ENCODE results near the gene ZNF792. TPM values are rescaled to one million over a fixed set of nuclear protein-coding genes. Genes with fewer than 3 reads are reported as not detected.

The ZNF792 gene
- polyA plus RNA-seq, 1 donor from 2014 or later, result 3.7 TPM

DNA sequence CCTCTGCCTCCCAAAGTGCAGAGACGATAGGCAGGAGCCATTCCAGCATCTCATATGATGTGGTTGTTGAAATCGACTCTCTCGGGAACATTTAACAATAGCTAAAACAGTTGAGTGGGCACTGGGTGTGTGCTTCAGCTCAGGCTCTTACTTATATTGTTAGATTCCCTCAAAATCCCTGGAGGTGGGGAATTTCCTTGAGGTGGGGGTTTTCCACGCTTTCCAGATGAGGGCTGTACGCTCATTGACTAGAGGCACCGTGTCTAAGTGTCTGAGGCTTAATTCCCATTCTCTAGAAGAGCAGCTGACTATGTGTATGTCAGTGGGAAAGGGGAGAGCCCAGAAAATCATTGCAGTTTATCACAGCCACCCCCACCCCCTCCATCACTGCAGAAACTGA lies 25.3 kb upstream of the ZNF792 start:
- Histone ChIP-seq H2AFZ (ENCODE audit: low read depth, low read length) (no peak overlapping the region), H3K9ac (ENCODE audit: low read length) (no peak overlapping the region)

GRCh38 chr19:34988119-34988518 lies 24.1 kb upstream of the ZNF792 start:
- Histone ChIP-seq H3K27ac (ENCODE audit: low read length) (no peak overlapping the region), H3K9me3 (ENCODE audit: low read length) (no peaks in the 10 kb centered on the region), H3K9ac (ENCODE audit: low read length) (no peak overlapping the region), H3K79me2 (replicated peaks; ENCODE audit: insufficient read depth, low read length) (no peaks in the 10 kb centered on the region), H4K20me1 (ENCODE audit: insufficient read depth) (no peaks in the 10 kb centered on the region), H3K4me2 (ENCODE audit: low read length) (no peak overlapping the region), H3F3A (ENCODE audit: insufficient read depth, low read length, poor library complexity, severe bottlenecking) (no peaks in the 10 kb centered on the region), H3K4me3 (ENCODE audit: low read length) (no peak overlapping the region), H3K36me3 (ENCODE audit: insufficient read depth, low read length) (no peaks in the 10 kb centered on the region), H2AFZ (ENCODE audit: low read depth, low read length) (no peak overlapping the region), H3K9me2 (ENCODE audit: insufficient read depth, low read length) (no peaks in the 10 kb centered on the region), H3K27me3 (ENCODE audit: insufficient read depth, low read depth, low read length) (no peaks in the 10 kb centered on the region)
- TF ChIP-seq, protein P1, sequence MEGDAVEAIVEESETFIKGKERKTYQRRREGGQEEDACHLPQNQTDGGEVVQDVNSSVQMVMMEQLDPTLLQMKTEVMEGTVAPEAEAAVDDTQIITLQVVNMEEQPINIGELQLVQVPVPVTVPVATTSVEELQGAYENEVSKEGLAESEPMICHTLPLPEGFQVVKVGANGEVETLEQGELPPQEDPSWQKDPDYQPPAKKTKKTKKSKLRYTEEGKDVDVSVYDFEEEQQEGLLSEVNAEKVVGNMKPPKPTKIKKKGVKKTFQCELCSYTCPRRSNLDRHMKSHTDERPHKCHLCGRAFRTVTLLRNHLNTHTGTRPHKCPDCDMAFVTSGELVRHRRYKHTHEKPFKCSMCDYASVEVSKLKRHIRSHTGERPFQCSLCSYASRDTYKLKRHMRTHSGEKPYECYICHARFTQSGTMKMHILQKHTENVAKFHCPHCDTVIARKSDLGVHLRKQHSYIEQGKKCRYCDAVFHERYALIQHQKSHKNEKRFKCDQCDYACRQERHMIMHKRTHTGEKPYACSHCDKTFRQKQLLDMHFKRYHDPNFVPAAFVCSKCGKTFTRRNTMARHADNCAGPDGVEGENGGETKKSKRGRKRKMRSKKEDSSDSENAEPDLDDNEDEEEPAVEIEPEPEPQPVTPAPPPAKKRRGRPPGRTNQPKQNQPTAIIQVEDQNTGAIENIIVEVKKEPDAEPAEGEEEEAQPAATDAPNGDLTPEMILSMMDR (IDR thresholded peaks at IDR 0.05; ENCODE audit: poor library complexity, severe bottlenecking), result no peak
- TF ChIP-seq POLR2AphosphoS5 (IDR thresholded peaks at IDR 0.05), result no peak
- TF ChIP-seq EZH2 (IDR thresholded peaks at IDR 0.05; ENCODE audit: borderline replicate concordance, insufficient read depth, low read length, poor library complexity, severe bottlenecking), result no peak
- TF ChIP-seq, protein P2, sequence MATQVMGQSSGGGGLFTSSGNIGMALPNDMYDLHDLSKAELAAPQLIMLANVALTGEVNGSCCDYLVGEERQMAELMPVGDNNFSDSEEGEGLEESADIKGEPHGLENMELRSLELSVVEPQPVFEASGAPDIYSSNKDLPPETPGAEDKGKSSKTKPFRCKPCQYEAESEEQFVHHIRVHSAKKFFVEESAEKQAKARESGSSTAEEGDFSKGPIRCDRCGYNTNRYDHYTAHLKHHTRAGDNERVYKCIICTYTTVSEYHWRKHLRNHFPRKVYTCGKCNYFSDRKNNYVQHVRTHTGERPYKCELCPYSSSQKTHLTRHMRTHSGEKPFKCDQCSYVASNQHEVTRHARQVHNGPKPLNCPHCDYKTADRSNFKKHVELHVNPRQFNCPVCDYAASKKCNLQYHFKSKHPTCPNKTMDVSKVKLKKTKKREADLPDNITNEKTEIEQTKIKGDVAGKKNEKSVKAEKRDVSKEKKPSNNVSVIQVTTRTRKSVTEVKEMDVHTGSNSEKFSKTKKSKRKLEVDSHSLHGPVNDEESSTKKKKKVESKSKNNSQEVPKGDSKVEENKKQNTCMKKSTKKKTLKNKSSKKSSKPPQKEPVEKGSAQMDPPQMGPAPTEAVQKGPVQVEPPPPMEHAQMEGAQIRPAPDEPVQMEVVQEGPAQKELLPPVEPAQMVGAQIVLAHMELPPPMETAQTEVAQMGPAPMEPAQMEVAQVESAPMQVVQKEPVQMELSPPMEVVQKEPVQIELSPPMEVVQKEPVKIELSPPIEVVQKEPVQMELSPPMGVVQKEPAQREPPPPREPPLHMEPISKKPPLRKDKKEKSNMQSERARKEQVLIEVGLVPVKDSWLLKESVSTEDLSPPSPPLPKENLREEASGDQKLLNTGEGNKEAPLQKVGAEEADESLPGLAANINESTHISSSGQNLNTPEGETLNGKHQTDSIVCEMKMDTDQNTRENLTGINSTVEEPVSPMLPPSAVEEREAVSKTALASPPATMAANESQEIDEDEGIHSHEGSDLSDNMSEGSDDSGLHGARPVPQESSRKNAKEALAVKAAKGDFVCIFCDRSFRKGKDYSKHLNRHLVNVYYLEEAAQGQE (IDR thresholded peaks at IDR 0.05; ENCODE audit: borderline replicate concordance), result no peak
- no peak for TF ChIP-seq TAF1 (IDR thresholded peaks at IDR 0.05; ENCODE audit: low read depth)
- no peak for TF ChIP-seq MXI1 (conservative IDR thresholded peaks at IDR 0.05; ENCODE audit: poor library complexity, severe bottlenecking)
- TF ChIP-seq EP300 (conservative IDR thresholded peaks at IDR 0.05; ENCODE audit: poor library complexity, severe bottlenecking), result no peak
- TF ChIP-seq RAD21 (conservative IDR thresholded peaks at IDR 0.05), result no peak
- TF ChIP-seq SMC3 (conservative IDR thresholded peaks at IDR 0.05; ENCODE audit: poor library complexity), result no peak

More for the DNA sequence above, 25.3 kb upstream of the ZNF792 start:
- H3K9me3 ChIP-seq (ENCODE audit: low read length), result no peaks in the 10 kb centered on the region
- no peak overlapping the region for H3K27ac ChIP-seq (ENCODE audit: low read length)
- TF ChIP-seq RAD21 (conservative IDR thresholded peaks at IDR 0.05) (no peak), SMC3 (conservative IDR thresholded peaks at IDR 0.05; ENCODE audit: poor library complexity) (no peak), TAF1 (IDR thresholded peaks at IDR 0.05; ENCODE audit: low read depth) (no peak), MXI1 (conservative IDR thresholded peaks at IDR 0.05; ENCODE audit: poor library complexity, severe bottlenecking) (no peak), EZH2 (IDR thresholded peaks at IDR 0.05; ENCODE audit: borderline replicate concordance, insufficient read depth, low read length, poor library complexity, severe bottlenecking) (no peak), EP300 (conservative IDR thresholded peaks at IDR 0.05; ENCODE audit: poor library complexity, severe bottlenecking) (no peak), POLR2AphosphoS5 (IDR thresholded peaks at IDR 0.05) (no peak)
- TF ChIP-seq, protein P2 (IDR thresholded peaks at IDR 0.05; ENCODE audit: borderline replicate concordance), result no peak
- TF ChIP-seq, protein P1 (IDR thresholded peaks at IDR 0.05; ENCODE audit: poor library complexity, severe bottlenecking), result no peak
- no peaks in the 10 kb centered on the region for H3K9me2 ChIP-seq (ENCODE audit: insufficient read depth, low read length)
- H3K36me3 ChIP-seq (ENCODE audit: insufficient read depth, low read length), result no peaks in the 10 kb centered on the region
- no peaks in the 10 kb centered on the region for H3K79me2 ChIP-seq (replicated peaks; ENCODE audit: insufficient read depth, low read length)
- H4K20me1 ChIP-seq (ENCODE audit: insufficient read depth), result no peaks in the 10 kb centered on the region
- no peak overlapping the region for H3K4me3 ChIP-seq (ENCODE audit: low read length)
- no peaks in the 10 kb centered on the region for H3F3A ChIP-seq (ENCODE audit: insufficient read depth, low read length, poor library complexity, severe bottlenecking)
- no peak overlapping the region for H3K4me2 ChIP-seq (ENCODE audit: low read length)
- no peaks in the 10 kb centered on the region for H3K27me3 ChIP-seq (ENCODE audit: insufficient read depth, low read depth, low read length)

Data from neural cell (in vitro differentiated cells).